Natural killer cell treated with Interleukin-12 subunit alpha and Interleukin-12 subunit beta and Interleukin-15 and Interleukin-18, amount 100 ng/mL, for 72 hours (primary cell): ENCODE data around the gene LRRC3B. TPM values are rescaled to one million over a fixed set of nuclear protein-coding genes. Genes with fewer than 3 reads are reported as not detected.
A peak's percentile ranks its signal among the peaks of the same experiment; 100 is the strongest.
"Not testable (repeated sequence)": the region's sequence is repeated elsewhere in the genome, so short reads cannot be mapped to it uniquely, and the experiment has no call there.

Source experiments
- ATAC-seq, 2 donors: fragments of 150-1000 bp; cut with Tn5 transposase in 1 of 2; sonication (Bioruptor Pico), chemical (Tn5 transposase) in 1 of 2; 2 replicates each; pipeline ENCODE4 v1.10.0; 2021
- DNase-seq: peaks from one replicate; pipeline ENCODE4 v3.0.0; 2022; ENCODE audit warnings: low spot score
- H3K27ac Mint-ChIP-seq, 2 donors: 1 replicate in 1 of 2; 2 replicates in 1 of 2; pipeline ENCODE4 v1.8.0; 2022; ENCODE audit warnings: mixed read lengths in 2 of 2, mild to moderate bottlenecking in 1 of 2, moderate library complexity in 1 of 2
- H3K27me3 Mint-ChIP-seq, 2 donors: 1 replicate in 1 of 2; 2 replicates in 1 of 2; pipeline ENCODE4 v1.8.0; 2022; ENCODE audit warnings: mixed read lengths in 2 of 2
- H3K36me3 Mint-ChIP-seq: one replicate; pipeline ENCODE4 v1.8.0; 2022; ENCODE audit warnings: mixed read lengths
- H3K4me1 Mint-ChIP-seq, 2 donors: 1 replicate in 1 of 2; 2 replicates in 1 of 2; pipeline ENCODE4 v1.8.0; 2022; ENCODE audit warnings: low read depth in 2 of 2, mixed read lengths in 2 of 2, mild to moderate bottlenecking in 1 of 2
- H3K4me3 Mint-ChIP-seq: one replicate; pipeline ENCODE4 v1.8.0; 2022; ENCODE audit warnings: mixed read lengths
- H3K9me3 Mint-ChIP-seq: 2 replicates; pipeline ENCODE4 v1.8.0; 2022; ENCODE audit warnings: mixed read lengths
- total RNA-seq, 2 donors: library from RNA; stranded (reverse); gene quantifications; one replicate each; pipeline ENCODE4 v1.2.3, GENCODE V29; 2022

The LRRC3B gene, protein sequence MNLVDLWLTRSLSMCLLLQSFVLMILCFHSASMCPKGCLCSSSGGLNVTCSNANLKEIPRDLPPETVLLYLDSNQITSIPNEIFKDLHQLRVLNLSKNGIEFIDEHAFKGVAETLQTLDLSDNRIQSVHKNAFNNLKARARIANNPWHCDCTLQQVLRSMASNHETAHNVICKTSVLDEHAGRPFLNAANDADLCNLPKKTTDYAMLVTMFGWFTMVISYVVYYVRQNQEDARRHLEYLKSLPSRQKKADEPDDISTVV
- total RNA-seq = not detected

DNA sequence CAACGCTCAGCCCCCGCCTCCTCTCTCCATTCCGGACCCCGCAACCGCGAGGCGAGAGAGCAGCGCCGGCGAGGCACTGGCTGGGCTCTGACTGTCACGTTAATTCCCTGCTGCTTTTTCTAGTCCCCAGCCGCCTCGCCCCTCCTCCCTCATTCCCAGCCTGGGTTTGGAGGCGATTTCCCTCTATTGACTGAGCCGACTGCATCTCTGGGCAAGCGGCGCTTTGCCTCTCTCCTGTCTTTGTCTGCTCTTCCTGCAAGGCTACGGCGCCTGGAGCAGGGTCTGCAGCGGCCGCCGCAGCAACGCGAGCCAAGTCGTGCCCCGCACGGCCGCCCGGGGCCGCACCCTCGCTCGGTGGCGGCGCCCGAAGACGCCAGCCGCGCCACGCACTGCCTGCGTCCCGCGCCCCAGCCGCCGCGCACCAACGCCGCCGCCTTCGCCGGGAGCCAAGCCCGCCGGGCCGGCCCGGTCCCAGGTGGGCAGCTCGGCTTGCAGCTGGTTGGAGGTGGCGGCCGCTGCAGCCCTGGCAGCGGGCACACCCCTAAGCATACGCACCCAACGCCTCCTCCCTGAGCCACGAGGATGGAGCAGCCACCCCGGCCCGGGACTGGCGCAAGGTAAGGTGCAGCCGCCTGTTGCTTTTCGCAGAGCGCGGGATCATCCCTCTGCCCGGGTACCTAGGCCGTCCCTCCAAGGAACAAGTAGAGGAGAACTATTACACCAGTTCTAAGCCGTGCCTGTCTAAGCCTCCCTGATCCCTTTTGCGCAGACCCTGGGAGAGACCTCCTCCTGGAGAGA, at the start of gene LRRC3B:
TSS of gene LRRC3B (plus strand) at position 152 of the 798 bp plus-strand sequence. CDS start 86,901 bp downstream, outside the sequence.
- DNase-seq (no peak), ATAC-seq (peak in 1 of 2 donors; percentile 33)
- no peak within 1 kb of the TSS for H3K4me3 Mint-ChIP-seq
- H3K27ac Mint-ChIP-seq = no peak within 1 kb of the TSS
- peaks cover 22 to 23% of the 10 kb centered on the region in 2 donors for H3K27me3 Mint-ChIP-seq
- peaks cover 2% of the 10 kb centered on the region for H3K9me3 Mint-ChIP-seq
- H3K4me1 Mint-ChIP-seq = no peaks in the 10 kb centered on the region
- peaks cover 4% of the 10 kb centered on the region for H3K36me3 Mint-ChIP-seq

DNA sequence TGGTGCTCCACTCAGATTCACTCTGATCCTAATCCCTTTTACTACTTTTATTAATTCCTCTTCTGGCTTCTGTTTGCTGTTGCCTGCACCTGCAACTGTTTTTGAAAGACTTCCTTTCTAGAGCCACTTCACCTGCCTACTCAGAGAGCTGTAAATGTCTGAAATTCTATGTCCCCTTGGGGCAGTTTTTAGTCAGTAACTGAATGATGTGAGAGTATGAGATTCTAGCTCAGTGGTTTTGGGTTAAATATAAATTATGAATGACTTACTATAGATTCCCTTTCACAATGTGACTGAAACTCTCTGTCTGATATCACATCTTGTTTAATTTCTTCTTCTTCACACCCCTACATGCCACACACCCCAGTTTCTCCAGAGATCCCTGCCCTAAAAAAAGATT, 47.8 kb upstream of the LRRC3B start:
- Mint-ChIP-seq H3K27ac (no peak overlapping the region), H3K4me1 (no peaks in the 10 kb centered on the region), H3K9me3 (peaks cover 3% of the 10 kb centered on the region), H3K4me3 (no peak overlapping the region), H3K27me3 (no peaks in the 10 kb centered on the region), H3K36me3 (no peaks in the 10 kb centered on the region)
- DNase-seq (no peak), ATAC-seq (no peak)

DNA sequence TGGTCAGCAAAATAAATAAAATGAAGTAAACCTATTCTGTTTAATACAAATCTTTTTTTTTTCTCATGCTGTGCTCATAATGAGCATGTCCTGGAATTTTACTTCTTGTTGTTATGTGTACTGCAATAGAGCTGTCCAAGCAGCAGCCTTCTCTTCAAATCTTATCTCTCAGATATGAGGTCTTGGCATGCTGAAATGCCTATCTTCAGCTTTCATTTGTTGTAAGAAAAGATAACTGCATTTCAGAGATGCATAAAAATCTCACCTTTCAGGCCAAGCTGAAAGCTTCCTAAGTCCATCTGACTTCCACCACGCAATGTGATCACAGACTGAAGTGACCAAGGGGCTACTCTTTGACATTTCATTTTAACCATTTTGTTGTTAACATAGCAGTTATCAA, 43.5 kb upstream of the LRRC3B start:
- Mint-ChIP-seq H3K4me3 (no peak overlapping the region), H3K27me3 (no peaks in the 10 kb centered on the region), H3K36me3 (no peaks in the 10 kb centered on the region), H3K9me3 (peaks cover 3% of the 10 kb centered on the region), H3K4me1 (no peaks in the 10 kb centered on the region), H3K27ac (no peak overlapping the region)
- DNase-seq = no peak
- ATAC-seq = no peak

DNA sequence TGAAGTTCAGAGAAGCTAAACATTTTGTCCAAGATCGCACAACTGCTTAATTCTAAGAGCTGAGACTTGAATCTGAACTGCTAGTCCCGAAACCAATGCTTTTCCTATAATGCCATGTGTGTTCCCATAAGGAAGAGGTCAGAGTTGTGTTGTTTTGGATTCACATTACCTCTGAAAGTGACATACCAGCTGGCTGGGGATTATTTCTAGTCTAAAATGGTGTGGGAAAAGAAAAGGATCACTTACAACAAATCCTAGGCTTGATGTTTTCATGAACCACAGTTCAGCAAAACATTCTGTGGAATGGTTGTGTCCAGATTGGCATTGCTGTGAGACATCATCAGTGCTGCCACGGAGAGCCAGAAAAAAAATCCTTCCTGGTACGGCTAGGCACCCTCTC, 35.0 kb upstream of the LRRC3B start:
- no peaks in the 10 kb centered on the region for H3K4me1 Mint-ChIP-seq
- H3K27me3 Mint-ChIP-seq = no peaks in the 10 kb centered on the region
- H3K36me3 Mint-ChIP-seq = no peaks in the 10 kb centered on the region
- peaks cover 13% of the 10 kb centered on the region for H3K9me3 Mint-ChIP-seq
- no peak overlapping the region for H3K4me3 Mint-ChIP-seq
- ATAC-seq (no peak), DNase-seq (no peak)
- H3K27ac Mint-ChIP-seq = no peak overlapping the region

DNA sequence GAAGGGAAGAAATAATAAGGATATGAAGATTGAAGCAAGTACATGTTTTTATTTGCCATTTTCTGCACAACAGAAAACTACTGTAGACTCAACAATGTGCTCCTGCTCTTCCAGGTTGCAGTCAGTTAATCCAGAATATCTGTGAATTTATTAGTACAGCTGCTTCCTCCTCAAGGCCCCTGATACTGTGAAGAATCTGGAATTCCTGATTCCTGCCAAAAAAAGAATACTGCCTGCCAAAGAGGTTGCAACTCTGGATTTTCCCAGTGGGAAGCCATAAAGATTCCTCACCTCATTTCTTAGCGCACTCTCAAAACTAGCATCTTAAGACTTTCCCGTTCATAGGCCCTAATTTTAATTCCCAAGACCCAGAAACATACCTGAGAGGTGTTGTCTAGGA, 33.6 kb upstream of the LRRC3B start:
- DNase-seq (no peak), ATAC-seq (no peak)
- Mint-ChIP-seq H3K9me3 (peaks cover 19% of the 10 kb centered on the region), H3K27me3 (no peaks in the 10 kb centered on the region), H3K4me1 (no peaks in the 10 kb centered on the region), H3K27ac (no peak overlapping the region), H3K4me3 (no peak overlapping the region), H3K36me3 (no peaks in the 10 kb centered on the region)

DNA sequence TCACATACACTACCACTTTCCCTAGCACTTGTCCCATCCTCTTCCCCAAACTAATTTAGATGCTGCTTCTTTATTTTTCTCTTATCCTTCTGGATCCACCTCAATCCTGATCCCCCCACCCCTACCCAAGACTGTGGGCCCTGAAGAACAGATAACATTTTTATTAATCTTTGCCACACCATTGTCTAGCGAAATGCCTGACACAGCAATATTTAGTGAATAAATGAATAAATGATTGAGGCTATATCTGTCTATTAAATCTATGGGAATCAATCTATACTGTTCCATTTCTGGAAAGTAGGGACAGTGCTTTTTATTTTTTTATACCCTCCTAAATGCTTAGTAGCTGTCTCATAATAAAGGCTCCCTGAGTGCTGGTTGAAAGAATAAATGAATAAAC, 32.9 kb upstream of the LRRC3B start:
- no peak for DNase-seq
- Mint-ChIP-seq H3K36me3 (no peaks in the 10 kb centered on the region), H3K27me3 (no peaks in the 10 kb centered on the region), H3K27ac (no peak overlapping the region), H3K9me3 (peaks cover 21% of the 10 kb centered on the region), H3K4me3 (no peak overlapping the region), H3K4me1 (no peaks in the 10 kb centered on the region)
- ATAC-seq = no peak

DNA sequence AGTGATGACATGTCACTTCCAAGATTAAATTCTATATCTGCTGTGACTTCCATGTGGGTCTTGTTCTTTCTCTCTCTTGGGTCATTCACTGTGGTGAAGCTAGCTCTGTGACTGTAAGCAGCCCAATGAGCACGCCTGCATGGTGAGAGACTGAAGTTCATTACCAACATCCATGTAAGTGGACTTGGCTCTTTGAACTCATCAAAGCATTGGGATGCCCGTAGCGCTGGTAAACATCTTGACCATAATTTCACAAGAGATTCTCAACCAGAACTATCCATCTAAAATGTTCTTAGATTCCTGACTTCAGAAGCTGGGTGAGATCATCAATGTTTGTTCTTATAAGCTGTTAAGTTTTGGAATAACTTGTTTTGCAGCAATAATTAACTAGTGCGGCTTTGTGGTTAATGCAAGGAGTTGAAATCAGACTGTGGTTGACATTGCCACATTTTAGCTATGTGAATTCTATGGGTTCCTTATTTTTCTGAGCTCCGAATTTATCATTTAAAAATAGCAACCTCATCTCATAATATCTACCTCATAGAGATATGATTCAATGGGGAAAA, 31.6 kb upstream of the LRRC3B start:
- DNase-seq (no peak), ATAC-seq (no peak)
- no peak overlapping the region for H3K4me3 Mint-ChIP-seq
- H3K36me3 Mint-ChIP-seq = no peaks in the 10 kb centered on the region
- H3K27ac Mint-ChIP-seq = no peak overlapping the region
- H3K4me1 Mint-ChIP-seq = no peaks in the 10 kb centered on the region
- H3K9me3 Mint-ChIP-seq = peaks cover 24% of the 10 kb centered on the region
- no peaks in the 10 kb centered on the region for H3K27me3 Mint-ChIP-seq

DNA sequence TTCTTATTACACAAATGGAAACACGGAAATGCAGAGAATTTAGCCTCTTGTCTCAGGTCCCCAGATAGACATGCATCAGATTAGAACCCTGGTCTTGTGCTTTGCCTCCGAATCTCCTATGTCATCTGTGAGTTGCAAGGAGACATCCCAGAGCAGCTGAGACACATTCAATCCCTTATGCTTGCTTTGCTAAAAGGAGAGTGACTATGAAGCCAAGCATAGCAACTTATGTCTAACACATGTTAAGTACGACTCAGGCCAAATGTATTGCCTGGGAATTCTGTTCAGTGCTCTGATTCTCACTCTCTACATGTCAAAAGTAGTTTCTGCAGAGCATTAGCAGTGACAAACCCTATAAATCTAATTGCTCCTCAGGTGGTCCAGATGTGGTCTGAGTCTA, 30.6 kb upstream of the LRRC3B start:
- DNase-seq (no peak), ATAC-seq (no peak)
- Mint-ChIP-seq H3K4me1 (no peaks in the 10 kb centered on the region), H3K36me3 (no peaks in the 10 kb centered on the region), H3K9me3 (peaks cover 21% of the 10 kb centered on the region), H3K4me3 (no peak overlapping the region), H3K27me3 (no peaks in the 10 kb centered on the region), H3K27ac (no peak overlapping the region)

DNA sequence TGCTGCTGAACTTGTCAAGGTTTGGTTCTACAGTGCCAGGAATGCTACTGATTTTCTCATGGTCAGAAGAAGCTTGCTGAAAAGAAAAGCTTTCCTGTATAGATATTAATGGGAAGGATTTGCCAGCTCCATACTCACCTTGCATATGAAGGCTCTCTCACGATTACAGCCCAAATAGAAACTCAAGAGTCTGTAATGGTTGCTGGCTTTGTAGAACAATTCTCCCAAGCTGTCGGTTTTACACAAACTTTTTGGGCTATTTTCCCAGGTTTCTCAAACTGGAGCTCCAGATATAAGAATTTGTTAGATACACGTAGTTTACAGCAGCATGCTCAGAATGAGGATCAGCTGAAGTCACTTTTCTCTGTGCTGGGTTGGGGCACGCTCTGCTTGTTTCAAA, 30.1 kb upstream of the LRRC3B start:
- H3K27me3 Mint-ChIP-seq = no peaks in the 10 kb centered on the region
- H3K36me3 Mint-ChIP-seq = no peaks in the 10 kb centered on the region
- no peak overlapping the region for H3K27ac Mint-ChIP-seq
- H3K4me1 Mint-ChIP-seq = no peaks in the 10 kb centered on the region
- DNase-seq (no peak), ATAC-seq (no peak)
- H3K9me3 Mint-ChIP-seq = peaks cover 23% of the 10 kb centered on the region
- no peak overlapping the region for H3K4me3 Mint-ChIP-seq

DNA sequence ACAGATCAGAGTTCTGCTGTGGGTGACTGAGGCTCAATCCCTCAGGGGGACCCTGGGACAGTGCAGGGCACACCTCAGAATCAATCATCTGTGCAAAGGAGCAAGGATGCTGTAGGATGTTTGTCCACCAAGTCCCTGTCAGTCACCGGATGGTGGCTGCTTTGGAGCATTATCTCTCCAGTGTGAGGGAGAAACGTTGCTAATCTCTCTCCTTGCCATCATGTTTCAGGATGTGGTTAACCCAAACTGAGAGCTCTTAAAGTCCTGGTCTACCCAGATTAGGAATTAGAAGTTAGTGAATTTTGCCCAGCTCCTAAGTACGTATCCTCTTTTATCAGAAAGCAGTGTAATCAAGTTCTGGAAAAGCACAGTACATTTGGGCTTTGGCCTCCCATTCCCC, 26.2 kb upstream of the LRRC3B start:
- Mint-ChIP-seq H3K36me3 (no peaks in the 10 kb centered on the region), H3K9me3 (peaks cover 23% of the 10 kb centered on the region), H3K27ac (no peak overlapping the region), H3K4me3 (no peak overlapping the region), H3K4me1 (no peaks in the 10 kb centered on the region), H3K27me3 (no peaks in the 10 kb centered on the region)
- DNase-seq (no peak), ATAC-seq (no peak)

DNA sequence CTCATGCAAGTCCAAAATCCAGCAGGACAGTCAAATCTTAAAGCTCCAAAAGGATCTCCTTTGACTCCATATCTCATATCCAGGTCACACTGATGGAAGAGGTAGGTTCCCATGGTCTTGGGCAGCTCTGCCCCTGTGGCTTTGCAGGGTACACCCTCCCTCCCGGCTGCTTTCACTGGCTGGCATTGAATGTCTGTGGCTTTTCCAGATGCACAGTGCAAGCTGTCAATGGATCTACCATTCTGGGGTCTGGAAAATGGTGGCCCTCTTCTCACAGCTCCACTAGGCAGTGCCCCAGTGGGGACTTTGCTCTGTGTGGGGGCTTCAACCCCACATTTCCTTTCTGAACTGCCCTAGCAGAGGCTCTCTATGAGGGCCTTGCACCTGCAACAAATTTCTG, 19.3 kb upstream of the LRRC3B start:
- H3K4me1 Mint-ChIP-seq, DNase-seq, ATAC-seq, H3K27me3 Mint-ChIP-seq, H3K27ac Mint-ChIP-seq, H3K4me3 Mint-ChIP-seq, H3K36me3 Mint-ChIP-seq: not testable (repeated sequence)
- H3K9me3 Mint-ChIP-seq = peaks cover 24% of the 10 kb centered on the region

DNA sequence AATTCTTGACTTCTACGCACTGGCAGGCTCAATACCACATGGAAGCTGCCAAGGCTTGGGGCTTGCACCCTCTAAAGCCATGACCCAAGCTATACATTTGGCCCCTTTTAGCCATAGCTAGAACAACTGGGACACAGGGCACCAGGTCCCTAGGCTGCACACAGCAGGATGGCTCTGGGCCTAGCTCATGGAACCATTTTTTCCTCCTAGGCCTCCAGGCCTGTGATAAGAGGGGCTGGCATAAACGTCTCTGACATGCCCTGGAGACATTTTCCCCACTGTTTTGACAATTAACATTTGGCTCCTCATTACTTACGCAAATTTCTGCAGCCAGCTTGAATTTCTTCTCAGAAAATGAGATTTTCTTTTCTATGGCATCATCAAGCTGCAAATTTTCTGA, 18.8 kb upstream of the LRRC3B start:
- H3K4me1 Mint-ChIP-seq, H3K4me3 Mint-ChIP-seq, H3K36me3 Mint-ChIP-seq, ATAC-seq, H3K27me3 Mint-ChIP-seq, DNase-seq, H3K27ac Mint-ChIP-seq: not testable (repeated sequence)
- peaks cover 29% of the 10 kb centered on the region for H3K9me3 Mint-ChIP-seq

DNA sequence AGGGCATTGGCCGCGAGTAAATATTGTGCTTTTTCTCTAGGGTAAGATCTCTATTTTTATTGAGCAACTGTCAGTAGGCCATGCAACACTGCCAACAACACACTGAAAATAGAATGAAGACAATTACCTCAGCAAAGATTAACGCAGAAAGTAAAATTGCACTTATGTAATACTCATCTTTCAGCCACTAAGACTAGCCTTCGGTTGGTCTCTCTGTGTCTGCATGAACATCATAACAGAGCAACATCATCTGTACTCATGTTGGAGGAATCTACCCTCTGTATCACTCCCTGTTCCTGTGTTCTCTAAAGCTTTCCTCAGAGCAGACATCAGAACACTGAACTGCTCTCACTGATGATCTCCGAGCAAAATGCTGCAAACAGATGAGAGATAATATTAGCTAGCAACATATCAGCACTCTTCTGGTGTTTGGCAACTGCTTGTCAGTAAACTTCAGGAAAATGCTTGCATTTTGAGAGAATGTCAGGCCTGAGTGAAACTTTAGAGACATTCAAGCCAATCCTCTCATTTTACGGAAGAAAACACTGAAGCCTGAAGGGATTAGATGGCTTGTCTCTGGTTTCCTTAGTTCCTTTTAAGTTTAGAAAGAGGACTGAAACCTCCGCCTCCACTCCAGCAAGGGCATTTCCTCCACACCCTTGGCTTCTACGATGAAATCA, 8.4 kb upstream of the LRRC3B start:
- Mint-ChIP-seq H3K27ac (no peak overlapping the region), H3K27me3 (no peaks in the 10 kb centered on the region), H3K4me1 (no peaks in the 10 kb centered on the region), H3K9me3 (peaks cover 13% of the 10 kb centered on the region), H3K36me3 (peaks cover 6% of the 10 kb centered on the region), H3K4me3 (no peak overlapping the region)
- no peak for ATAC-seq
- DNase-seq = no peak

DNA sequence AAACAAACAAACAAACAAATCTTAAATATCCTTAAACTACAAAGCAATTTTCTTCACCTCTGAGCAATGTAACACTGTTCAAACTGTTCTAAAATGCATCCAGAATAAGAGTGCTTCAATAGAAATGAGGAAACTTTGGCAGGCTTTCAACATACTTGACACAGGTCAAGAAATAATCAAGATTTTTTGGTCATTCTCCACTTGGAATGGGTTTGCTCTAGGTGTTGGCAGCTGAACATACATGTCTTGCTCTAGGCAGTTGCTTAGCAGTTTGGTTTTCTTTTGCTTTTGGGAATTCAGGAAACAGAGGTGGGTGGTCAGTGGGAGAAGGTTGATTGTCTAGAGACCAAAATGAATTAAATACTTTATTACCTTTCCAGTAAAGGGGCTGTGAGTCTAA, 1.4 kb upstream of the LRRC3B start:
- Mint-ChIP-seq H3K27ac (no peak overlapping the region), H3K4me3 (no peak overlapping the region), H3K27me3 (peaks cover 22 to 23% of the 10 kb centered on the region in 2 donors), H3K9me3 (no peaks in the 10 kb centered on the region), H3K4me1 (no peaks in the 10 kb centered on the region), H3K36me3 (peaks cover 4% of the 10 kb centered on the region)
- no peak for ATAC-seq
- no peak for DNase-seq
